ENCODE results near the gene SCAP.
"Not testable (repeated sequence)": the region's sequence is repeated elsewhere in the genome, so short reads cannot be mapped to it uniquely, and the experiment has no call there.

Gene SCAP

GRCh38 chr3:47392933-47393332 lies 82.8 kb downstream of the SCAP start:
- no peak overlapping the region for H3K27ac Mint-ChIP-seq
- H3K36me3 Mint-ChIP-seq (ENCODE audit: low read depth) = peaks cover 13% of the 10 kb centered on the region
- DNase-seq = no peak
- H3K27me3 Mint-ChIP-seq = no peaks in the 10 kb centered on the region
- H3K9me3 Mint-ChIP-seq = no peaks in the 10 kb centered on the region
- ATAC-seq = no peak
- H3K4me1 Mint-ChIP-seq = peaks cover 13% of the 10 kb centered on the region
- no peak overlapping the region for H3K4me3 Mint-ChIP-seq

DNA sequence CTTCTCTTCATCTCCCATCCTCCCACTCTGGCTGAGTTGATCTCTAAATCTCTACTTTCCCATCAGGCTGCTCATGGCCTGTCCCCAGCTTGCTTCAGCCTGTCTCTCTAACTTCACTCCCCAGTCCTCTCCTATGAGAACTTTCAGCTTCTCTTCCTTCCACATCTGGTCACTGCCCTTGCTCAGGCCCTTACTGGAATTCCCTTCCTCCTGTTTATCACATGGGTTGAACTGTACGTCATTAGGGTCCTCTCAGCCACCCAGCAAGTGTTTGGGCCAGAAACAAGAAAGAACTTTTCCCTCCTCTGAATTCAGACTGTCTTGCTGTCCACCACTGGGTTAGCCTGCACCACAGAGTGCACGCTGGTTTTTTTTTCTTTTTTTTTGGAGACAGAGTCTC lies 89.9 kb downstream of the SCAP start:
- H3K4me1 Mint-ChIP-seq = peaks cover 47% of the 10 kb centered on the region
- H3K9me3 Mint-ChIP-seq = no peaks in the 10 kb centered on the region
- no peak for ATAC-seq
- no peak overlapping the region for H3K27ac Mint-ChIP-seq
- peaks cover 2% of the 10 kb centered on the region for H3K27me3 Mint-ChIP-seq
- no peak for DNase-seq
- H3K36me3 Mint-ChIP-seq (ENCODE audit: low read depth) = peaks cover 25% of the 10 kb centered on the region
- no peak overlapping the region for H3K4me3 Mint-ChIP-seq

DNA sequence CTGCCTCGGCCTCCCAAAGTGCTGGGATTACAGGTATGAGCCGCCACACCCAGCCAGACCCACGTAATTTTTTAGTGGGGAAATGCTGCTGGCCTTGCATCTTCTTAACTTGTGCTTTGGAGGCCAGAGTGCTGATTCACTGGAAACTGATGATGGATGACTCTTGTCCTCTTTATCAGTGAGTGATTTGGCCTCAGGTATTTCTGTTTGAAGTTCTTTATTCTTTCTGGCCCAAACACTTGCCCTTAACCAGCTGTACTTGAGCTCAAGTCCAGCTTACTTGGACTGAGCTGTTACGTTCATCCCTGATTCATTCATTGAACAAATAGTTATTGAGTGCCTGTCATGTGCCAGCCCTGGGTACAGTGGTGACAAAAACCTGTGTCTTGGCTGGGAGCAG lies 90.7 kb downstream of the SCAP start:
- Mint-ChIP-seq H3K4me1 (peaks cover 52% of the 10 kb centered on the region), H3K27ac (no peak overlapping the region), H3K4me3 (no peak overlapping the region), H3K27me3 (peaks cover 2% of the 10 kb centered on the region), H3K36me3 (ENCODE audit: low read depth) (peaks cover 27% of the 10 kb centered on the region), H3K9me3 (no peaks in the 10 kb centered on the region)
- no peak for ATAC-seq
- no peak for DNase-seq

- H3K36me3 Mint-ChIP-seq (ENCODE audit: low read depth) = peaks cover 29% of the 10 kb centered on the region
- H3K27me3 Mint-ChIP-seq = peaks cover 2% of the 10 kb centered on the region
- DNase-seq (no peak), ATAC-seq (no peak)
- no peaks in the 10 kb centered on the region for H3K9me3 Mint-ChIP-seq
- peaks cover 58% of the 10 kb centered on the region for H3K4me1 Mint-ChIP-seq
- H3K4me3 Mint-ChIP-seq = no peak overlapping the region
- H3K27ac Mint-ChIP-seq = no peak overlapping the region
Measured at GRCh38 chr3:47384425-47384824, 91.3 kb downstream of the SCAP start.

DNA sequence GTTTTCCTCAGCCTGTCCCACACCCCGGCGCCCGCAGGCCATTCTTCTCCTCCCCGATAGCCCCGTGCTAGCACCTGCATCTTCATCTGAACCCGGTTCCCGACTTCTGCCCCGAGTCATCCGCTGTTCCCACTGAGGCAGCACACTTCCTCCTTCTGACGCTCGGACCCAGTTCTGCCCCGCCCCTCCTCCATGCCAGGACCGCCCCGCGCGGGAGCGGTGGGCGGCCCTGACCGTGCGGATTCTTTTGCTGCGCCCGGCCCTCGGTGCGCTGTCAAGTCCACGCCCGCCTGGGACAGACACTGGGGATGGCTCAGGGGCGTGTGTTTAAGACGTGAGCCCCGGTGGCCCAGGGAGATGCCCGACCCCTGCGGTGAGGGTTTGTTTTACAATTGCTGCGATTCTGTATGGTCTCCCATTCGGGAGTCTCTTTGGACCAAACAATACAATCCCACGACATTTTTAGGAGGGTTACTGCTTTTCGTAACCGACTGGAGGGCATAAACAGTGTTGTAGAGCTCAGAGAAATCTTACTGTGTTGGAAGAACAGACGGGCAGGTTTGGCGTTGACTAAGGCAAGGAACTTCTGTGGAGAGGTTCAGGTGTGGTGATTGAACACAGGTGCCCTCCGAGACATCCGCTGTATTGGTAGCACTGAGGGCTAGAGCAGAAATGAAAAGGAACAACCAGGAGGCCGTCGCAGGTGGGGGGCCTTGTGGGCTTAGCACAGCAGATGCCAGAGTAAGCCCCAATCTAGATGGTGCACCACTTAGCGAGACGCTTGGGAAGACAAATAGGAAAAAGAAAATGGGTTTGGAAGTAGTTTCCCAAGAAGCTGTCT lies 94.2 kb downstream of the SCAP start:
- peak; percentile 75 for ATAC-seq

DNA sequence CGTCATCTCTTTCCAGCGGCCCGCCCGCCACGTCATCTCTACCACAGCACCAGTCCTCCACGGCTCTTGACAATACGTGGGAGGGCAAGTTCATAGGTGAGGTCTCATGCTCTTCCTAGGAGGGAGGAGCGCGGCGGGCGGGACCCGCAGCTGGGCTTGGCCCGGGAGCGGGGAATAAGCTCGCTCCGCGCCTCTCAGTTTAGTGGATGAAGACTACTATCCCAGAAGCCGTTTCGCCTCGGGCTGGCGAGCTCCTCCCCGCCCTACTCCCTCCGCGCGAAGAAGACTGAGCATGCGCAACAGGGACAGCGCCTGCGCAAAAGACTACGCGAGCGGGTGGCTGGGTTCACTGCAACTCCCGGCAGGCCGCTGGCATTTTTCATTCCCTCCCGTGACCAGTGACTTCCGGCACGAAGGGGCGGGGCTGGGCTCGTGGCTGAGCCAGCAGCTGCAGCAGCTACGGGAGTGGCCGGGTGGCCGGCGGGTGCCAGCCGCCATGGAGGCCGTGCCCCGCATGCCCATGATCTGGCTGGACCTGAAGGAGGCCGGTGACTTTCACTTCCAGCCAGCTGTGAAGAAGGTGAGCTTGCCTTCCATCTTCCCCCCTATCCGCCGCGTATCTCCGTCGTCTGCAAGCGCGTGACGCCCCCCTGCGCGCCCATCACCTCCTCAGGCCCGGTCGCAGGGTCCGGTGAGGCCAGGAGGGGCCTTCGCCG lies 95.0 kb downstream of the SCAP start, which contains the start of gene PTPN23:
Gene PTPN23, plus strand, starts transcription at position 421 of the 716 bp plus-strand sequence. Its CDS starts 76 bp downstream, at position 497.
- Mint-ChIP-seq H3K4me1 (peaks cover 48% of the 10 kb centered on the region), H3K27me3 (peaks cover 2% of the 10 kb centered on the region), H3K27ac (peak within 1 kb of the TSS; percentile 100), H3K4me3 (peak within 1 kb of the TSS; percentile 99), H3K36me3 (ENCODE audit: low read depth) (peaks cover 21% of the 10 kb centered on the region), H3K9me3 (no peaks in the 10 kb centered on the region)
- DNase-seq (peak; percentile 99), ATAC-seq (peak; percentile 87)

More for the DNA sequence above, 94.2 kb downstream of the SCAP start:
- Mint-ChIP-seq H3K27ac (peak overlapping the region; percentile 100), H3K4me1 (peaks cover 51% of the 10 kb centered on the region), H3K36me3 (ENCODE audit: low read depth) (peaks cover 22% of the 10 kb centered on the region), H3K9me3 (no peaks in the 10 kb centered on the region), H3K4me3 (peak overlapping the region; percentile 99), H3K27me3 (peaks cover 2% of the 10 kb centered on the region)
- peak; percentile 87 for DNase-seq

- Mint-ChIP-seq H3K27ac (peak overlapping the region; percentile 100), H3K9me3 (no peaks in the 10 kb centered on the region), H3K27me3 (peaks cover 2% of the 10 kb centered on the region), H3K4me1 (peaks cover 44% of the 10 kb centered on the region), H3K4me3 (peak overlapping the region; percentile 99), H3K36me3 (ENCODE audit: low read depth) (peaks cover 18% of the 10 kb centered on the region)
- peak; percentile 1 for ATAC-seq
- no peak for DNase-seq
Measured at GRCh38 chr3:47380026-47380600, 95.6 kb downstream of the SCAP start.

DNA sequence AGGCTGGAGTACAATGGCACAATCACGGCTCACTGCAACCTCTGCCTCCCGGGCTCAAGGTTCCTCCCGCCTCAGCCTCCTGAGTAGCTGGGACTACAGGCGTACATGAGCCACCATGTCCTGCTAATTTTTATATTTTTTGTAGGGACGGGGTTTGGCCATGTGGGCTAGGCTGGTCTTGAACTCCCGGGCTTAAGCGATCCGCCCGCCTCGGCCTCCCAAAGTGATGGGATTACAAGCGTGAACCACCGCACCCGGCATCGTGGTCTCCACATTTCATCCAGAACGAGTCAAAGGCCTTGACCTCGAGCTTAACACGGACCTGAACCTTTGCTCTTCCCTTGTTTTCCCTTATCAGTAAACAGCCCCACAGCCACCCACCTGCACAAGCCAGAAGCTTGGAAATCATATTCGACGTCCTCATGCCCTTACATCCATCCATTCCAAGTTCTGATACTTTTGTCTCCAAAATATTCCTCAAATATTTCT lies 96.3 kb downstream of the SCAP start:
- H3K4me1 Mint-ChIP-seq = peaks cover 42% of the 10 kb centered on the region

DNA sequence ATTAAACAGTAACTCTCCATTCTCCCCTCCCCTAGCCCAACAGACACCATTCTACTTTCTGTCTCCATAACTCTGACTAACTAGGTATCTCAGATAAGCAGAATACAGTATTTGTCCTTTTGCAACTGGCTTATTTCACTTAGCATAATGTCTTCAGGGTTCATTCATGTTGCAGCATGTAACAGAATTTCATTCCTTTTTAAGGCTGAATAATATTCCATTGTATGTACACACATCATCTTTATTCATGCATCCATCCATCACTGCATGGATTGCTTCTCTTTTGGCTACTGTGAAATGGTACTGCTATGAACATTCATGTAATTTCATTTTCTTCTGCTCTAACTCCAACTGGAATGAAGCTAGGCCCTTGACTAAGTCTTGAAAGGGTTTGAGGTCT lies 96.9 kb downstream of the SCAP start:
- Mint-ChIP-seq H3K4me3 (peak overlapping the region; percentile 99), H3K27me3 (peaks cover 2% of the 10 kb centered on the region), H3K9me3 (no peaks in the 10 kb centered on the region), H3K27ac (no peak overlapping the region), H3K4me1 (peaks cover 39% of the 10 kb centered on the region), H3K36me3 (ENCODE audit: low read depth) (peaks cover 15% of the 10 kb centered on the region)
- ATAC-seq (no peak), DNase-seq (no peak)

More for the DNA sequence above, 96.3 kb downstream of the SCAP start:
- peak overlapping the region; percentile 99 for H3K4me3 Mint-ChIP-seq
- peaks cover 15% of the 10 kb centered on the region for H3K36me3 Mint-ChIP-seq (ENCODE audit: low read depth)
- H3K27me3 Mint-ChIP-seq = peaks cover 2% of the 10 kb centered on the region
- ATAC-seq (no peak), DNase-seq (no peak)
- peak overlapping the region; percentile 100 for H3K27ac Mint-ChIP-seq
- no peaks in the 10 kb centered on the region for H3K9me3 Mint-ChIP-seq

- H3K4me1 Mint-ChIP-seq = peaks cover 28% of the 10 kb centered on the region
- peaks cover 10% of the 10 kb centered on the region for H3K36me3 Mint-ChIP-seq (ENCODE audit: low read depth)
- H3K4me3 Mint-ChIP-seq = no peak overlapping the region
- DNase-seq = no peak
- no peaks in the 10 kb centered on the region for H3K9me3 Mint-ChIP-seq
- peaks cover 2% of the 10 kb centered on the region for H3K27me3 Mint-ChIP-seq
- ATAC-seq = no peak
- no peak overlapping the region for H3K27ac Mint-ChIP-seq
Measured at GRCh38 chr3:47377186-47377585, 98.6 kb downstream of the SCAP start.

DNA sequence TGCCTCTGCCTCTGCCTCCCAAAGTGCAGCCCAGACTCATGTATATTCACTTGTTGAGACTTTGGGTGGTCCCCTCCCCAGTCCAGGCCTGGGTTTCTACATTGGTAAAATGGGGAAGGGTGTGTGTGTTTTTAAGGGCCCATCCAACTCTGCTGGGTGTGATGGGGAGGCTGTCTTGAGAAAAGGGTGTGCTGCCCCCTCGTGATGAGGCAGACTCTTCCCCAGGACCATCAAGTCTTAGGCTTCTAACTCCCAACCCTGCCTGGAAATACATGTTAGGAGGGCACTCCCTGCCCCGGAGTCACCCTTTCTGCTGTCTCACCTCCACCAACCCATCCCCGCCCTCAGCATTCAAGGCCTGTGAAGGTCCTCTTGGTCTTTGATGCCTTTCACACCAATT lies 99.3 kb downstream of the SCAP start:
- no peak for DNase-seq
- peaks cover 2% of the 10 kb centered on the region for H3K27me3 Mint-ChIP-seq
- H3K4me1 Mint-ChIP-seq = peaks cover 21% of the 10 kb centered on the region
- no peak for ATAC-seq
- H3K9me3 Mint-ChIP-seq = no peaks in the 10 kb centered on the region
- H3K27ac Mint-ChIP-seq = no peak overlapping the region
- no peak overlapping the region for H3K4me3 Mint-ChIP-seq
- peaks cover 10% of the 10 kb centered on the region for H3K36me3 Mint-ChIP-seq (ENCODE audit: low read depth)

DNA sequence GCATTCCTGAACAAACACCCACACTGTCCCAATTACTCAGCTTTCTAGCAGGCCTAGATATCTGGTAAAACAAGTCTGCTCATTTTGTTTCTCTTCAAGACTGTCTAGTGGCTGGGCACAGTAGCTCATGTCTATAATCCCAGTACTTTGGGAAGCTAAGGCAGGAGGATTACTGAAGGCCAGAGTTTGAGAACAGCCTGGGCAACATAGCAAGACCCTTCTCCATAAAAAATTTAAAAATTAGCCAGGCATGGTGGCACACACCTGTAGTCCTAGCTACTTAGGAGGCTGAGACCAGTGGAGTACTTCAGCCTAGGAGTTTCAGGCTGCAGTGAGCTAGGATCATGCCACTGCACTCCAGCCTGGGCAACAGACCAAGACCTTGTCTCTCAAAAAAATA lies 101.2 kb downstream of the SCAP start:
- Mint-ChIP-seq H3K4me3 (no peak overlapping the region), H3K36me3 (ENCODE audit: low read depth) (peaks cover 4% of the 10 kb centered on the region), H3K4me1 (peaks cover 9% of the 10 kb centered on the region), H3K9me3 (no peaks in the 10 kb centered on the region), H3K27ac (no peak overlapping the region), H3K27me3 (no peaks in the 10 kb centered on the region)
- no peak for DNase-seq
- no peak for ATAC-seq

DNA sequence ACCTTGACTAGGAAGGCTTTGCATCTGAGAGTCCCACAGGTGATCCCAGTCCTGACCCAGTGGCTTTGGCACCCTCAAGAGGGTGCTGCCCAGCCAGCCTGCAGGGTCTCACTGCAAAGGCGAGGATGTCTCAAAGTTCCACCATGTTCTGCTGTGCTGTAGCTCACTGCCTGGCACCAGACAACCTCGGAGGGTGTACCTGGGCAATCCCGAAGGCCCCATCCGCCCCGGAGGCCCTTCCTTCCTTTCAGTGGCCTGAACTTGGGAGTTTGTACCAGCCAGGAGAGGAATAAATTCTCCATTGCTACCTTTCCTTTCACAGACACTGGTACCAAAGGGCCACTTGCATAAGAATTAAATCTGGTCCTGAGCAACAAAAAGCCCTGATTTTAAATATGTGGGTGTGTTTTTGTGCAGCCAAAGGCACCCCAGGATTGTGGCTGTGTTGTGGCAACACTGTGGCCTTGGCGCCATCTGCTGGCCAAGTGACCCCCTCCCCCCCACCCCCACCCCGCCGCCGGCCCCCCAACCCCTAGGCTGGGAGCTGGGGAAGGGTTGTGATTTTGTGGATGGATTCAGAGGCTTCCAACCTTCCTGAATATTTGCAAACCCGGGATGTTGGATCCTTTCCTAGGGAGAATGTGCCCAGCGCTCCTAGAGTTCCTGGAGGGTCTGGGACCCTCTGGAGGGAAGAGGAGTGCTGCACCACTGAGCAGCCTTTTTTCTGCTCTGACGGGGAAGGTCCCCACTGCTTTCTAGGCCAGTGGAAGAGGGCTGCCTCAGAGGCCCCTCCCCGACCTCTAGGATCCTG lies 104.6 kb downstream of the SCAP start:
- no peaks in the 10 kb centered on the region for H3K4me1 Mint-ChIP-seq
- peak; percentile 52 for ATAC-seq
- DNase-seq = peak; percentile 51
- H3K36me3 Mint-ChIP-seq (ENCODE audit: low read depth) = no peaks in the 10 kb centered on the region
- H3K9me3 Mint-ChIP-seq = no peaks in the 10 kb centered on the region
- no peak overlapping the region for H3K4me3 Mint-ChIP-seq
- no peak overlapping the region for H3K27ac Mint-ChIP-seq
- H3K27me3 Mint-ChIP-seq = no peaks in the 10 kb centered on the region

DNA sequence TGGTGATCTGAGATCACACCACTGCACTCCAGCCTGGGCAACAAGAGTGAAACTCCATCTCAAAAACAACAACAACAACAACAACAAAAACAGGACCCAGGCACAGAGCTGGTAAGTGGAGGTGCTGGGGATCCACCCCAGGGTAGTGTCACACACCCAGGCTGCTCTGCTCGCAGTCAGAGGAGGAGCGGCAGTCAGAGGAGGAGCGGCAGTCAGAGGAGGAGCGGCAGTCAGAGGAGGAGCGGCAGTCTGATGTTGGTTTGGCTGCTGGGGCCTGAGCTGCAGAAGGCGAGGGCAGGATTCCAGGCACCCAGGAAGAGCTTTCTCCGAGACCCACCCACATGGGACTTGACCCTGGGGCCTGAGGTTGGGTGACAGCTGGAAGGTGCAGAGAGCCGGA lies 105.7 kb downstream of the SCAP start:
- not testable (repeated sequence) for DNase-seq; H3K36me3 Mint-ChIP-seq (ENCODE audit: low read depth); H3K4me3 Mint-ChIP-seq; H3K27ac Mint-ChIP-seq; H3K27me3 Mint-ChIP-seq; H3K4me1 Mint-ChIP-seq; ATAC-seq; H3K9me3 Mint-ChIP-seq

Measured in activated naive CD8-positive, alpha-beta T cell treated with anti-CD3 and anti-CD28 coated beads, Interleukin-2, amount 50 U/mL, for 24 hours (primary cell).